Fibroblast of skin of left biceps (primary cell): Measurements from ENCODE around the gene TAPBP.
"Not testable (repeated sequence)": the region's sequence is repeated elsewhere in the genome, so short reads cannot be mapped to it uniquely, and the experiment has no call there.

Experiments used
- DNase-seq, 2 experiments: peaks; one replicate each; pipeline ENCODE4 v3.0.0-alpha.2; 2013; ENCODE audit warnings: low read depth in 2 of 2

TAPBP gene

DNA sequence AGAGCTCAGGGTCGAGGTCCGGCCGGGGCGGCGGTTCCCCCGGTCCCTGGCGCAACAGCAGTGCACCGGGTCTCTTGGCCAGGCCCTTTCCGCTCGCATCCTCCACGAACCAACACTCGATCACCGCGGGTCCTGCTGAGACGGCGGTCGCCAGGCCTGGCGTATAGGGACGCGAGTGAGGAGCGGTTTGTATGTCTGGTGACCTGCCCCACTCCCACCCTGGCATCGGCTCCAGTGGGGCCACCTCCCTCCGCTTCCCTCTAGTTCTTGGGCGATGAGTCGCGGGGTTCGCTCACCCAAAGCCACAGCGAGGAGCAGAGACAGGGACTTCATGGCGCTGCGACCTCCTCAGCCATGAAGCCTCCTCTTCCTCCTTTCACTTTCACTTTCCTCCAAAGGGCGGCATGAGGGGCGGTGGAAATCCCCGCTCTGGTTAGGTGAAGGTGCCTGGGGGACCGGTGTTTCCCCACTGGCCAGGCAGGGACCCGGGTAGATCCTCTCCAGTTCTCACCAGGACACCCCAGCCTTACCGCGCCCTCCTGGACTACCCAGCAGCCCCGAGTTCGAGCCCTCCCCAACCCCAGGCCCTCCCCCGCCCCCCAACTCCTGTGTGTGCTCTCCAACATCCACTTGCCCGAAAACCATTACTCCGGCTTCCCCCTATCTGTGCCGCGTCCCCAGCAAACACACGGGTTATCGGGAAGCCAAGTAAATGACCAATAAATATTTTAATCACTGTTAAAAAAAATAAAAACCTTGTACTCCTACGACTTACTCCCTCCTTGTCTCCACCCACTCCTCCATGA lies at the start of gene TAPBP:
Gene TAPBP (minus strand): TSS at position 370 of the 806 bp plus-strand sequence. CDS start 37 bp downstream, at position 333.
- DNase-seq: no peak

- DNase-seq: not testable (repeated sequence)
Measured at GRCh38 chr6:33363486-33363885, 49.6 kb upstream of the TAPBP start.

- DNase-seq: no peak
Measured at GRCh38 chr6:33359331-33359730, 45.5 kb upstream of the TAPBP start.

GRCh38 chr6:33357160-33357871 lies 43.4 kb upstream of the TAPBP start:
- not testable (repeated sequence) for DNase-seq

- no peak for DNase-seq
Measured at GRCh38 chr6:33356295-33356694, 42.4 kb upstream of the TAPBP start.

GRCh38 chr6:33355860-33356259 lies 42.0 kb upstream of the TAPBP start:
- DNase-seq: not testable (repeated sequence)

- no peak for DNase-seq
Measured at GRCh38 chr6:33347816-33348215, 33.9 kb upstream of the TAPBP start.

DNA sequence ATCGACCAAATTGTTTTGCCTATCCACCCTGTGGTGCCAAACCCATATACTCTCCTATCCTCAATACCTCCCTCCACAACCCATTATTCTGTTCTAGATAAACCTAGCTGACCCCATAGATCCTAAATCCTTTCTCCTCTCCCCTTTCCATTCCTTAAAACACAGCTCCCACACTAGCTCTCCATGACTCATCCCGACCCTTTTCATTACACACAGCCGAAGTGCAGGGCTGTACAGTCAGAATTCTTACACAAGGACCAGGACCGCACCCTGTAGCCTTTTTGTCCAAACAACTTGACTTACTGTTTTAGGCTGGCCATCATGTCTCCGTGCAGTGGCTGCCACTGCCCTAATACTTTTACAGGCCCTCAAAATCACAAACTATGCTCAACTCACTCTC lies 33.1 kb upstream of the TAPBP start:
- DNase-seq: not testable (repeated sequence)

GRCh38 chr6:33344701-33345697 lies 31.1 kb upstream of the TAPBP start:
- peak; percentile 54 to 56 for DNase-seq

DNA sequence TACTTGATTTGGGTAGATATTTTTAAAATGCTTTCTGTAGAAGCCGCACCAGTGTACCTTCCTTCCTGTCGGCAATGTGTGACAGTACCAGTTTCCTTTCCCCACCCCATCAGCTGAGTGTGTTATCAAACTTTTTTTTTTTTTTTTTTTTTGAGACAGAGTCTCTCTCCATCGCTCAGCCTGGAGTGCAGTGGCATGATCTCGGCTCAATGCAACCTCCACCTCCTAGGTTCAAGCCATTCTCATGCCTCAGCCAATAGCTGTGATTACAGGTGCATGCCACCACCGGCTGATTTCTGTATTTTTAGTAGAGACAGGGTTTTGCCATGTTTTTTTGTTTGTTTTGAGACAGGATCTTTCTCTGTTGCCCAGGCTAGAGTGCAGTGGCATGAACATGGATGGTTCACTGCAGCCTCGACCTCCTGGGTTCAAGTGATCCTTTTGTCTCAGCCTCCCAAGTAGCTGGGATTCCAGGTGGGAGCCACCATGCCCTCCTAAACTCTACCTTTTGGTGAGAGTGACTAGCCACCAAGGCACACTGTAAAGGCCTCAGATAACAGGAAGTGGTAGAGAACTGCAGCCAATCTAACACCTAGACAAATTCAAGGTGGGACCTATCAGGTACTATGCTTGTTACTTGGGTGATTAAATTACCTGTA lies 30.2 kb upstream of the TAPBP start:
- DNase-seq: no peak

DNA sequence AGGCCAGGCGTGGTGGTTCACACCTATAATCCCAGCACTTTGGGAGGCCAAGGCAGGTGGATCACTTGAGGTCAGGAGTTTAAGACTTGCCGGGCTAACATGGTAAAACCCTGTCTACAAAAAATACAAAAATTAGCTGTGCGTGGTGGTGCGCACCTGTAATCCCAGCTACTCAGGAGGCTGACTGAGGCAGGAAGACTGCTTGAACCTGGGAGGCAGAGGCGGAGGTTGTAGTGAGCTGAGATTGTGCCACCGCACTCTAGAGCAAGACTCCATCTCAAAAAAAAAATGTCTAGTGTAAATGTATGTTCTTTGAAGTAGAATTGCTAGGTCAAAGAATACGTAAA lies 29.7 kb upstream of the TAPBP start:
- not testable (repeated sequence) for DNase-seq

GRCh38 chr6:33339193-33339592 lies 25.3 kb upstream of the TAPBP start:
- no peak for DNase-seq

DNA sequence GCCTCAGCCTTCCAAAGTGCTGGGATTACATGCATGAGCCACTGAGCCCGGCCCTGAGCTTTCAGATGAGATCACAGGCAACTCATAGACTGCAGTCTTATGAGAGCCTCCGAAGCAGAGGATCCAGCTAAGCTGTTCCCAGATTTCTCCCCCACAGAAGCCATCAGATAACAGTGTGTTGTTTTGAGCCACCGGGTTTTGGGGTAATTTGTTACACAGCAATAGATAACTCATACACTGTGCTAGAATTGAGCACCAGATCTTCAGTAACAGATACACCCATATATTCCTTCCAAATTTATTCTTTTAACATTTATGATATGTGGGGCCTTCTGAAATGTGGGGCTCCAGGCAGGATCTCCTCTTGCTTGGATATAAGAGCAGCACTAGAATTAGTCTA lies 22.6 kb upstream of the TAPBP start:
- DNase-seq: no peak

DNA sequence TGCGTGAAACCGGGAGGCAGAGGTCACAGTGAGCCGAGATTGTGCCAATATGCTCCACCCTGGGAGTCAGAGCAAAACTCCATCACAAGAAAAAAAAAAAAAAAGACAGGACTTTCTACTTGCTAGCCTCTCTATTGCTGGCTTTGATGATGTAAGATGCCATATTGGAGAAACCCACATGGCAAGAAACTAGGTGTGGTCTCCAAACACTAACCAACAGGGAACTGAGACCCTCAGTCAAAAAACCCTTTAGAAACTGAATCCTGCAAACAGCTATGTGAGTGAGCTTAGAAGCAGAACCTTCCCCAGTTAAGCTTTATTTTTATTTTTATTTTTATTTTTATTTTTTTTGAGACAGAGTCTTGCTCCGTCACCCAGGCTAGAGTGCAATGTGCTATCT lies 22.0 kb upstream of the TAPBP start:
- no peak for DNase-seq

GRCh38 chr6:33333666-33334065 lies 19.8 kb upstream of the TAPBP start:
- DNase-seq: no peak

DNA sequence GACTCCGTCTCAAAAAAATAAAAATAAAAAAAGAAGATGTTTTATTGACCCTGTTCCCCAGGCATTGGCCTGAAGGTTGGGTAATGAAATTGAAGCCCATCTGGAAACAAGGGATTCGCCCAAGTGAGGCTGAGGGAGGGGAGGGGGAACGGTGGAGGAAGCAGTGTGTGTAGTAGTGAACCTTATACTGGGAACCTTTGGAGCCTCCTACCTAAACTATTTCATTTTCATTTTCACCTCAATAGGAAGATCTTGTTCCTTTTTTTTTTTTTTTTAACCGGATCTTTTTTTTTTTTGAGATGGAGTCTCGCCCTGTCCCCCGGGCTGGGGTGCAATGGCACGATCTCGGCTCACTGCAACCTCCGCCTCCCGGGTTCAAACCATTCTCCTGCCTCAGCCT lies 16.9 kb upstream of the TAPBP start:
- no peak for DNase-seq

- no peak for DNase-seq
Measured at GRCh38 chr6:33329058-33329457, 15.2 kb upstream of the TAPBP start.

DNA sequence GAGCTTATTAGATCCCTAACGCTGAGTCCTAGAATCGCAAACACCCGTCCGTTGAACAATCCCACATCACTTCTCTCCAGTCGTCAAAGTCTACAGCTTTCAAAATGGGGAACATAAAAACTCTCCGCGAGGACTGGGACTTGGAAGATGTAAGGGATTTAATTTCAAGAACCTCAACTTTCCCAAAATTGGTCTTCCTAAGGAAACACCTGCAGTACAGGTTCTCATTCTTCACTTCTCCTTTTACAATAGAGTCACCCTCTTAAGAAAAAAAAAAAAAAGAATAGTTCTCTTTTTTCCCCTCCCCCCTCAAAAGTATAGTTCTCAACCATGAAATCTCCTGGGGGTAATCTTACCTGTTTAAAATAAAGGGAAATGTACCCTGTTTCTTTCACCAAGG lies 10.2 kb upstream of the TAPBP start:
- no peak for DNase-seq

- DNase-seq: no peak
Measured at GRCh38 chr6:33323623-33323948, 9.7 kb upstream of the TAPBP start.

DNA sequence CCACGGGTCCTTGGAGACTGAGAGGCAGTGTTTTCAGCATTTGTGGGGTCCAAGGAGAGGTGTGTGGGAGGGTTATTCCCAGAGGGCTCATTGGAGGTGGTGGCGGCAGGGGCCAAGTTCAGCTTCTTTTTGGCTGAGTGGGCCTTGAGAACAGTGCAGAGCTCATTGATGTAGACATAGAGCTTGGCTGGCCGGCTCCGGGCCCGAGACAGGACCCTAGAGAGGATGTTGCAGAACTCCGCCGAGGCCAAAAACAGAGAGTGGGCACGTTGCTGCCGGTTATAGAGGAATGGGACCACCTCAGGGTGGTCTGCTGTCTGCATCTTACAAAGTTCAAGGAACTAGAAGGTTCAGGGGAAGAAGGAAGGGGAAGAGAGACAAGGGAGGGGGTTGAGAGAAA lies 7.3 kb upstream of the TAPBP start:
- DNase-seq: no peak

- no peak for DNase-seq
Measured at GRCh38 chr6:33320315-33321181, 6.7 kb upstream of the TAPBP start.
